Fibroblast of pulmonary artery (primary cell): ENCODE data around the gene GJA3.

ENCODE experiments used
- DNase-seq: peaks from one replicate; pipeline ENCODE4 v3.0.0-alpha.2; 2010; ENCODE audit warnings: low read depth
- H3K4me3 ChIP-seq: replicated peaks from 2 replicates; pipeline ENCODE4 v1.5.1; 2011; ENCODE audit warnings: low read depth, mild to moderate bottlenecking, control low read depth, low read length, moderate library complexity
- TF ChIP-seq, protein P1 (sequence below): IDR thresholded peaks from 2 replicates; pipeline ENCODE4 v1.5.1; 2011; ENCODE audit warnings: mild to moderate bottlenecking, control low read depth, low read length, inconsistent platforms; ENCODE audit errors: missing control alignments

Gene GJA3

DNA sequence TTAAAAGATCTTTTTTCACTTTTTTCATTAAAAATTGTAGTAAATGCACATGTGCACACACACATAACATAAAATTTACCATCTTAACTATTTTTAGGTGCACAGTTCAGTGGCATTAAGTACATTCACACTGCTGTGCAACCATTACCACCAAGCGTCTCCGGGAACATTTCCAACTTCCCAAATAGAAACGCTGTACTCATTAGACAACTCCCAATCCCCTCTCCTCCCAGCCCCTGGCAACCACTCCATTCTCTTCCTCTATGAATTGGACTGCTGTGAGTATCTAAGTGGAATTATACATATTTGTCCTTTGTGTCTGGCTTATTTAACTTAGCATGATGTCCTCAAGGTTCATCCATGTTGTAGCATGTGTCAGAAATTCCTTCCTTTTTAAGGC is 20.3 kb upstream of the GJA3 start:
- TF ChIP-seq, protein P1, sequence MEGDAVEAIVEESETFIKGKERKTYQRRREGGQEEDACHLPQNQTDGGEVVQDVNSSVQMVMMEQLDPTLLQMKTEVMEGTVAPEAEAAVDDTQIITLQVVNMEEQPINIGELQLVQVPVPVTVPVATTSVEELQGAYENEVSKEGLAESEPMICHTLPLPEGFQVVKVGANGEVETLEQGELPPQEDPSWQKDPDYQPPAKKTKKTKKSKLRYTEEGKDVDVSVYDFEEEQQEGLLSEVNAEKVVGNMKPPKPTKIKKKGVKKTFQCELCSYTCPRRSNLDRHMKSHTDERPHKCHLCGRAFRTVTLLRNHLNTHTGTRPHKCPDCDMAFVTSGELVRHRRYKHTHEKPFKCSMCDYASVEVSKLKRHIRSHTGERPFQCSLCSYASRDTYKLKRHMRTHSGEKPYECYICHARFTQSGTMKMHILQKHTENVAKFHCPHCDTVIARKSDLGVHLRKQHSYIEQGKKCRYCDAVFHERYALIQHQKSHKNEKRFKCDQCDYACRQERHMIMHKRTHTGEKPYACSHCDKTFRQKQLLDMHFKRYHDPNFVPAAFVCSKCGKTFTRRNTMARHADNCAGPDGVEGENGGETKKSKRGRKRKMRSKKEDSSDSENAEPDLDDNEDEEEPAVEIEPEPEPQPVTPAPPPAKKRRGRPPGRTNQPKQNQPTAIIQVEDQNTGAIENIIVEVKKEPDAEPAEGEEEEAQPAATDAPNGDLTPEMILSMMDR = no peak
- no peak for DNase-seq
- H3K4me3 ChIP-seq = no peak overlapping the region

DNA sequence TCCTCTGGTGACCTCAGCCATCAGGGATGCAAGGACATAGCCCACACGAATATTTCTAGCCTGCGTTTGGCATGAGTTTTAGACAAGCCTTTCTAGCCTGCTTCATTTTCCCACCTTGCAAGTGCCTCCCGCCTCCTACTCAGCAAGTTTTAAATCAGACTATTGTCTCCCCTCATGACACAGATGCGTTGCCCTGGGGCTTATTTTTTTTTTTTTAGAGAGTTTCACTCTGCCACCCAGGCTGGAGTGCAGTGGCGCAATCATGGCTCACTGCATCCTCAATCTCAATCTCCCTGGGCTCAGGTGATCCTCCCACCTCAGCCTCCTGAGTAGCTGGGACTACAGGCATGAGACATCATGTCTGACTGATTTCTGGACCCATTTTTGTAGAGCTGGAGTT is 17.3 kb upstream of the GJA3 start:
- H3K4me3 ChIP-seq = no peak overlapping the region
- TF ChIP-seq, protein P1 = no peak
- no peak for DNase-seq

DNA sequence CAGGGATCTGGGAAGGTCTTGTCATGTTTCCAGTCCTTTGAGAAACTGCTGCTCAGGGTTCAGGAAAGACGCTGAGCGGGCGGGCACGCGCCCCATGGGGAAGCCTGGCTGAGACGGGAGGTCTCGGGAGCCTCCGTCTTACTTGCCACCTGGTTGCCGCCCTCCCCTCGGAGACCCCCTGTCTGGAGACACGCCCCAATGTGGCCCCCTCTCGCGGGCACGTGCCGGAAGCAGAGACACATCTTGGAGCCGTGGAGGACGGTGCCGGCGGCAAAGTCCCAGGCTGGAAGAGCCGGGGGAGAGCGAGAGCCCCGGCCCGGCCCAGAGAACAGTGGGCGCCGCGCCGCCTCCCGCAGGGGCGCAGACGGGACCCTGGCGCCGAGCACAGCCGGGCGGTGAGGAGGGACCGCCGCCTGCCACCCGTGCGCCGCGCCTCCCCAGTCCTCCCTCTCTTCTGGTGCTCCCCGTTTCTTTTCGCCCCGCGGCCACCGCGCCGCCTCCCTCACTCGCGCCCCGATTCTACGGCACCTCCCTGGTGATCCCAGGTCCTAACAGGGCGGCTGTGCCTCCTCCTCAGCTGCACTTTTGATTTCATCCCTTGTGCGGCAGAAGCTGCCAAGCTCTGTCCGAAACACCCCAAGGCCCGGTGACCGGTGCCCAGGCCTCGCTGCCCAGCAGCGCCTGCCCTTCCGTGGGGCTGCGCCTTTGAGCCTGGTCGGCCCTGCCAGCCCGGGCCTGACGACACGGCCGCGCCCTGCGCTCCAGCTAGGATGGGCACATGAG is 16.4 kb upstream of the GJA3 start:
- H3K4me3 ChIP-seq = no peak overlapping the region
- TF ChIP-seq, protein P1 = no peak
- DNase-seq = no peak

DNA sequence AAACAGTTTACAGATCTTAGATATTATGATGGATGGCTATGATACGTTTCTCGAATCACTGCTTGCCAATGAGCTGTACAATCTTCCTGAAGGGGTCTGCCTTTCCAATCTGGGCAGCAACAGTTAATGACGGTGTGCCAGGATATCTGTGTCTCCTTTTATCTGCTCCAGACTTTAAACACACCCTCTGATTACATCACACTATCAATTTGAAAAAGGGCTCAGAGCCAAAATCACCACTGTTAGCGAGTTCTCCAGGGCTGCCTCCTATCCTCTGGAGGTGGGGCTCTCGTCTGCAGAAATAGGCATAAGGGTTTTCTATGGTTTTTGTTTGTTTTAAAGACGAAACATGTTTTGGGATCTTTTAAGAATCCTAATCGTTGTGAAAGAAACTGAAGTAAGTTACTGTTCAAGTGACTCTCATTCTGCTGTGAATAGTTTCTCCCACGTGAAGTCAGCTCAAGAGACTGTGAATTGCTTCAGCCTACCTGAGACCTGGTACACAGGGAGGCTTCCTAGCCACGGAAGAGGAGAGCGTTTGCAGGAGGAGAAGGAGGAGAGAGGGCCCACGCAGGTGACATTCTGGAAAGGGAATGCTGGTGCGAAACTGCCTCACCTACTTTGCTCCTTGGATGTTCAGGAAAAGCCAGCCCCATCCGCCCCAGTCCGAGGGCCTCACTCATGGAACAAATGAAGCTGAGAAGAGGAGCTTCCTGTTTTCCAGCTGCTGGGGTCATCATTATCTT is 15.2 kb upstream of the GJA3 start:
- no peak overlapping the region for H3K4me3 ChIP-seq
- no peak for DNase-seq
- TF ChIP-seq, protein P1 = no peak

DNA sequence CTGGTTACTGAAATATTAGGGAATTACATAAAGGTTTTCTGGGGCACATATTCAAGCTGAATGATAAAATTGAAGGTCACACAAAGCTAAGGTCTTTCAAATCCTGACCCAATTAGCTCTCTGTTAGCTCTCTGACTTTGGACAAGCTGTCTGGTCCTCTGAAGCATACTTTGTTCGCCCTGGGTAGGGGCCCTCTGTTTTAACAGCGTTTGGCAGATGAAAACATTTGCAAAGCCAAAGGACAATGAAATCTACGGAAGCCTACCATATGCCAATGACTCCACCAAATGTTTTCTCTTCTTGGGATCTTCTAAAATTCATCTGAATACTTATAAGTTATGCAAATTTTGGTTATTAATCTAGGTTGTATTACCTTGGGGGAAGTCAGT is 14.5 kb upstream of the GJA3 start:
- no peak for DNase-seq
- TF ChIP-seq, protein P1 = no peak
- H3K4me3 ChIP-seq = peak overlapping the region; percentile 34

DNA sequence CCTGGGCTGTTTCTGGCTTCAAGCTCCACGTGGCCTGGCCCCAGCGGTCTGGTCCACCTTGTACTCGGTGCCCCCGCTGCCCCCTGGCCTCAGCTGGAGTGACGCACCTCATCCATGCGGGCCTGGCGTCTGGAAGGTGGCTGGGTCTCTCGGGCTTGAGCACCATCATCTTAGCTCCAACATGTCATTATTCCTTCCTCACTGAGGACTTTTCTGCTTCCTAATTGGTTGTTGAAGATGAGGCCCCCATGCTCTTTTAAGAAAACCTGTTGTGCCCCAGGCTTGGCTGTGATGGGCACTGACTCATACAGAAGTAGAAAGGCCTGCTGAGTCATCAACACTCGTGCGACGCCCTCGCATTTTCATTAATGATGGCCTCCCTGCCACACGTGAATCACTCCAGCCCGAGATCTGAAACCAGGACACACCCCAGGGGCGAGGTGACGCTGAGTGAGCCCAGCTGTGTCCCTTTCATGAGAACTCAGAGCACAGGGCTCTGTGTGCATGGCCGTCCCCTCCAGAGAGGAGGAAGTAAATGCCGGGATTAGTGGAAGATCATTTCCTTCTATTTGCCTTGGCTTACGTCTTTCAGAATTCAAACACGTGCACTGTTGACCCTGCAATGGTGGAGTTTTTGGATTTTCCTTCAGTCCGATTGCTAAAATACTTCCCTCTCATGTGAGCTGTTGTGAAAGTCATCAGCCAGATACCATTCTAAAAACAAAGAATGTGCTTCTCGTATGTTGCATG is 14.0 kb upstream of the GJA3 start:
- H3K4me3 ChIP-seq = peak overlapping the region; percentile 34
- TF ChIP-seq, protein P1 = no peak
- peak; percentile 94 for DNase-seq
